Heart right ventricle (tissue), 16 donors: ENCODE data around the gene MBTD1. TPM values are rescaled to one million over a fixed set of nuclear protein-coding genes. Genes with fewer than 3 reads are reported as not detected.
A peak's percentile ranks its signal among the peaks of the same experiment; 100 is the strongest.

Source experiments
- ATAC-seq, 8 donors: fragments of 200-7000 bp; cut with Tn5 transposase; one replicate each; pipeline ENCODE4 v1.9.1; 2020; ENCODE audit warnings: mild to moderate bottlenecking in 8 of 8, moderate library complexity in 8 of 8, moderate number of reproducible peaks in 1 of 8
- DNase-seq, 2 donors: peaks; one replicate each; pipeline ENCODE4 v3.0.0-alpha.2; 2020
- H3K27ac ChIP-seq, 10 donors: fragments of 200-600 bp; sonication (generic) in 2 of 10; one replicate each; pipeline versions ENCODE4 v1.5.0 to v1.8.0; 2020 to 2022; ENCODE audit warnings: mild to moderate bottlenecking in 3 of 10
- H3K27me3 ChIP-seq, 7 donors: fragments of 200-600 bp; one replicate each; pipeline ENCODE4 v1.8.0; 2021 to 2022; ENCODE audit warnings: mild to moderate bottlenecking in 2 of 7
- H3K36me3 ChIP-seq, 9 donors: fragments of 200-600 bp; sonication (generic) in 1 of 9; one replicate each; pipeline versions ENCODE4 v1.5.0 to v1.8.0; 2020 to 2022; ENCODE audit warnings: mild to moderate bottlenecking in 2 of 9
- H3K4me1 ChIP-seq, 9 donors: fragments of 200-600 bp; sonication (generic) in 1 of 9; one replicate each; pipeline versions ENCODE4 v1.5.0 to v1.8.0; 2020 to 2022; ENCODE audit warnings: mild to moderate bottlenecking in 4 of 9
- H3K4me3 ChIP-seq, 10 donors: fragments of 200-600 bp; sonication (generic) in 2 of 10; one replicate each; pipeline versions ENCODE4 v1.5.0 to v1.8.0; 2020 to 2022; ENCODE audit warnings: mild to moderate bottlenecking in 7 of 10, moderate library complexity in 2 of 10
- H3K9me3 ChIP-seq, 11 donors: fragments of 200-600 bp in 10 of 11; sonication (generic) in 2 of 11; one replicate each; pipeline versions ENCODE4 v1.5.0 to v1.8.0; 2013 to 2022; ENCODE audit warnings: mild to moderate bottlenecking in 2 of 11, control low read depth in 1 of 11, moderate library complexity in 1 of 11
- WGBS, 2 donors: extraction: QIAGEN DNeasy Blood & Tissue Kit; methylation state at CpG; one replicate each; pipeline ENCODE4 v1.1.7; 2013; ENCODE audit warnings: inconsistent platforms in 1 of 2; 5-methylcytosine and 5-hydroxymethylcytosine counted together
- intact Hi-C, 10 donors: fragments of 100-400 bp; cut with DNase I; formaldehyde crosslinking; loops; one replicate each; pipeline versions ENCODE4 v1.11.1 to v1.14.2; 2022
- polyA plus RNA-seq, 2 donors: library from polyadenylated mRNA; stranded (reverse); fragments of 200-250 nt; gene quantifications; one replicate each; pipeline ENCODE4 v1.2.3, GENCODE V29; 2013
- total RNA-seq, 10 donors: library from RNA; stranded (reverse); fragmentation: NEBNext Ultra II Directional in 3 of 10; extraction: Animal tissue kit (Norgen Biotek cat#: 25700) in 3 of 10; gene quantifications; one replicate each; pipeline versions ENCODE4 v1.2.1 to v1.2.4, GENCODE V29; 2021 to 2023
- TF ChIP-seq, protein P1 (sequence below), 9 donors: fragments of 200-600 bp; sonication (generic) in 2 of 9; IDR thresholded peaks; one replicate each; pipeline versions ENCODE4 v1.5.0 to v1.8.0; 2021 to 2022; ENCODE audit warnings: antibody characterized with exemption in 9 of 9, mild to moderate bottlenecking in 5 of 9, moderate library complexity in 1 of 9
- donor health status: Arrhythmogenic right ventricular cardiomyopathy.
- donor health status: ischemic (EF 13 %, LVEDD 7.1; RV severe dilation, severe dysfunction).
- donor health status: healthy with polysubstance abuse.
- donor health status: DM: no; HTN: yes; CAD: no.
- donor health status: DM: no; HTN: no; CAD: no.
- donor health status: ischemic (EF 25% LVEDD 6.9; RV normal size, moderate dysfunction).
- donor health status: ischemic (EF 25% LVEDD 5.7; RV mildly dilated, moderate dysfunction).
- donor health status: healthy.
- donor health status: DM: yes; HTN: yes; CAD: no.
- donor health status: Ischemic cardiomyopathy.
- donor health status: ischemic (EF 35%, LVEDD 5.7; RV mildly dilated, moderate dysfunction).
- donor health status: nonischemic (EF 11% LVEDD 7.7; RV severe dilation, severe dysfunction).
- donor health status: DM: yes; HTN: yes; CAD: no.
- donor health status: PGD.
- donor health status: ischemic (EF 29% LVEDD 5.4; RV normal size, mild dysfunction).
- donor health status: nonischemic (EF 23%, LVEDD 6.1; RV moderate dilation, normal function).

MBTD1 gene
- total and polyA plus RNA-seq, 12 donors, result 1.8 to 11.4 (median 6.9) TPM

DNA sequence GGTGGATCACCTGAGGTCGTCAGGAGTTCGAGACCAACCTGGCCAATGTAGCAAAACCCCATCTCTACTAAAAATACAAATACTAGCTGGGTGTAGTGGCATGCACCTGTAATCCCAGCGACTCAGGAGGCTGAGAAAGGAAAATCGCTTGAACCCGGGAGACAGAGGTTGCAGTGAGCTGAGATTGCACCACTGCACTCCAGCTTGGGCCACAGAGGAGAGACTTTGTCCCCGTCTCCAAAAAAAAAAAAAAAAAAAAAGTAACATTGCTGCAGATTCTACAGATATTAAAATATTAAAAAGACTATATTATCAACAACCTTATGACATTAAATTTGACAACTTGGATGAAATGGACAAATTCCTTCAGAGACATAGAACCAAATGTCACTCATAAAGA lies 25.7 kb downstream of the MBTD1 start:
- WGBS, 2 donors, result 82 to 97% methylated on average over 6 of the region's 6 CpGs

GRCh38 chr17:51231999-51232398 lies 27.9 kb downstream of the MBTD1 start:
- WGBS, 2 donors, result 85 to 86% methylated on average over 4 of the region's 4 CpGs
- ATAC-seq (peak in 1 of 8 donors; percentile 65), DNase-seq (no peak)
- no peak overlapping the region for H3K4me3 ChIP-seq
- peaks cover 0 to 9% (median 0%) of the 10 kb centered on the region in 11 donors for H3K9me3 ChIP-seq
- H3K36me3 ChIP-seq, result peaks cover 0 to 10% (median 0%) of the 10 kb centered on the region in 9 donors
- peaks cover 0 to 32% (median 4%) of the 10 kb centered on the region in 9 donors for H3K4me1 ChIP-seq
- no peaks in the 10 kb centered on the region for H3K27me3 ChIP-seq
- TF ChIP-seq, protein P1, sequence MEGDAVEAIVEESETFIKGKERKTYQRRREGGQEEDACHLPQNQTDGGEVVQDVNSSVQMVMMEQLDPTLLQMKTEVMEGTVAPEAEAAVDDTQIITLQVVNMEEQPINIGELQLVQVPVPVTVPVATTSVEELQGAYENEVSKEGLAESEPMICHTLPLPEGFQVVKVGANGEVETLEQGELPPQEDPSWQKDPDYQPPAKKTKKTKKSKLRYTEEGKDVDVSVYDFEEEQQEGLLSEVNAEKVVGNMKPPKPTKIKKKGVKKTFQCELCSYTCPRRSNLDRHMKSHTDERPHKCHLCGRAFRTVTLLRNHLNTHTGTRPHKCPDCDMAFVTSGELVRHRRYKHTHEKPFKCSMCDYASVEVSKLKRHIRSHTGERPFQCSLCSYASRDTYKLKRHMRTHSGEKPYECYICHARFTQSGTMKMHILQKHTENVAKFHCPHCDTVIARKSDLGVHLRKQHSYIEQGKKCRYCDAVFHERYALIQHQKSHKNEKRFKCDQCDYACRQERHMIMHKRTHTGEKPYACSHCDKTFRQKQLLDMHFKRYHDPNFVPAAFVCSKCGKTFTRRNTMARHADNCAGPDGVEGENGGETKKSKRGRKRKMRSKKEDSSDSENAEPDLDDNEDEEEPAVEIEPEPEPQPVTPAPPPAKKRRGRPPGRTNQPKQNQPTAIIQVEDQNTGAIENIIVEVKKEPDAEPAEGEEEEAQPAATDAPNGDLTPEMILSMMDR (IDR thresholded peaks at IDR 0.05), result no peak
- intact Hi-C loops, result no loop called here
- no peak overlapping the region for H3K27ac ChIP-seq

More for the DNA sequence above, 25.7 kb downstream of the MBTD1 start:
- H3K4me3 ChIP-seq, result no peak overlapping the region
- no peak overlapping the region for H3K27ac ChIP-seq
- TF ChIP-seq, protein P1 (IDR thresholded peaks at IDR 0.05), result no peak
- no peak for DNase-seq
- no peaks in the 10 kb centered on the region for H3K27me3 ChIP-seq
- H3K9me3 ChIP-seq, result peaks cover 0 to 9% (median 0%) of the 10 kb centered on the region in 11 donors
- intact Hi-C loops, result no loop called here
- no peak for ATAC-seq
- peaks cover 0 to 10% (median 0%) of the 10 kb centered on the region in 9 donors for H3K36me3 ChIP-seq
- peaks cover 0 to 32% (median 4%) of the 10 kb centered on the region in 9 donors for H3K4me1 ChIP-seq

DNA sequence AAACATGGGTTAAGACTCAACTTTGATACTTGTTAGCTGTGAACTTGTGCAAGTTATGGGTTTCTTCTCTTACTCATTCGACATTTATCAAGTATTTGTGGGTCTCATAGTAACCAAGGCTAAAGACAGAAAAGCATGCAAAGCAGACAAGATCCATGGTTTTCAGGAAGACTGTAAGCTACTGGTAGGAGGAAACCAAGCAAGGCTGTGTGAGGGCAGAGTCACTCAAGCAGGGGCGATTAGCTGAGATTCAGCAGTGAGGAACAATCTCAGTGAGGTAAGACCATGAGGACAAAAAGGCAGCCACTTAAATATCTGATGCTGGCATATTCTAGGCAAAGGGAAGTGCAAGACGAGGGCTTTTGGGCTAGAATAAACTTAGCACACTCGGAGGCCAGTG lies 29.5 kb downstream of the MBTD1 start:
- intact Hi-C loops, result no loop called here
- no peak overlapping the region for H3K27ac ChIP-seq
- H3K36me3 ChIP-seq, result no peaks in the 10 kb centered on the region
- H3K27me3 ChIP-seq, result no peaks in the 10 kb centered on the region
- H3K4me3 ChIP-seq, result no peak overlapping the region
- H3K9me3 ChIP-seq, result peaks cover 0 to 4% (median 0%) of the 10 kb centered on the region in 11 donors
- WGBS, 2 donors, result 73 to 80% methylated on average over 4 of the region's 4 CpGs
- peaks cover 0 to 36% (median 10%) of the 10 kb centered on the region in 9 donors for H3K4me1 ChIP-seq
- TF ChIP-seq, protein P1 (IDR thresholded peaks at IDR 0.05), result no peak
- ATAC-seq, result no peak
- DNase-seq, result no peak

GRCh38 chr17:51229889-51230288 lies 30.0 kb downstream of the MBTD1 start:
- 96 to 97% methylated on average over 3 of the region's 3 CpGs for WGBS, 2 donors
- DNase-seq, result no peak
- no peaks in the 10 kb centered on the region for H3K36me3 ChIP-seq
- H3K9me3 ChIP-seq, result peaks cover 0 to under 1% (median 0%) of the 10 kb centered on the region in 11 donors
- no peak overlapping the region for H3K27ac ChIP-seq
- intact Hi-C loops, result no loop called here
- TF ChIP-seq, protein P1 (IDR thresholded peaks at IDR 0.05), result no peak
- no peak overlapping the region for H3K4me3 ChIP-seq
- no peaks in the 10 kb centered on the region for H3K27me3 ChIP-seq
- ATAC-seq, result no peak
- H3K4me1 ChIP-seq, result peaks cover 0 to 40% (median 13%) of the 10 kb centered on the region in 9 donors
